Endodermal cell (in vitro differentiated cells): ENCODE measurements around the gene MARK4. TPM values are rescaled to one million over a fixed set of nuclear protein-coding genes. Genes with fewer than 3 reads are reported as not detected.

Source experiments
- DNase-seq: peaks from one replicate; pipeline ENCODE4 v3.0.0-alpha.2; 2017
- H3K27ac ChIP-seq: 2 replicates; pipeline ENCODE4 v1.5.1; 2013; ENCODE audit warnings: mild to moderate bottlenecking, low read depth, low read length, moderate library complexity
- H3K27me3 ChIP-seq: 2 replicates; pipeline ENCODE4 v1.6.1; 2013; ENCODE audit warnings: mild to moderate bottlenecking, low read length, moderate library complexity; ENCODE audit not compliant: insufficient read depth, control insufficient read depth, poor library complexity, severe bottlenecking
- H3K36me3 ChIP-seq: 2 replicates; pipeline ENCODE4 v1.7.0; 2013; ENCODE audit warnings: mild to moderate bottlenecking, low read length, moderate library complexity; ENCODE audit not compliant: control insufficient read depth, insufficient read depth
- H3K4me1 ChIP-seq: one replicate; pipeline ENCODE4 v1.7.0; 2013; ENCODE audit warnings: low read length; ENCODE audit not compliant: control insufficient read depth, insufficient read depth
- H3K4me3 ChIP-seq: 2 replicates; pipeline ENCODE4 v1.5.1; 2013; ENCODE audit warnings: mild to moderate bottlenecking, low read length, moderate library complexity
- H3K9ac ChIP-seq: 2 replicates; pipeline ENCODE4 v1.6.1; 2013; ENCODE audit warnings: mild to moderate bottlenecking, low read length, moderate library complexity; ENCODE audit not compliant: poor library complexity, severe bottlenecking; ENCODE audit errors: extremely low read depth
- H3K9me3 ChIP-seq: 2 replicates; pipeline ENCODE4 v1.6.1; 2013; ENCODE audit warnings: mild to moderate bottlenecking, low read length, moderate library complexity; ENCODE audit not compliant: control insufficient read depth
- H3K27ac Mint-ChIP-seq: 2 replicates; pipeline ENCODE4 v1.8.0; 2020; ENCODE audit warnings: mixed read lengths
- H3K27me3 Mint-ChIP-seq: 2 replicates; pipeline ENCODE4 v1.8.0; 2021; ENCODE audit warnings: mild to moderate bottlenecking, mixed read lengths; ENCODE audit not compliant: insufficient read depth
- H3K36me3 Mint-ChIP-seq: 2 replicates; pipeline ENCODE4 v1.8.0; 2020; ENCODE audit warnings: low read depth, mixed read lengths
- H3K4me1 Mint-ChIP-seq: 2 replicates; pipeline ENCODE4 v1.8.0; 2020; ENCODE audit warnings: mixed read lengths
- H3K4me3 Mint-ChIP-seq: 2 replicates; pipeline ENCODE4 v1.8.0; 2020; ENCODE audit warnings: mild to moderate bottlenecking, moderate library complexity, mixed read lengths
- H3K9me3 Mint-ChIP-seq: 2 replicates; pipeline ENCODE4 v1.8.0; 2020; ENCODE audit warnings: mild to moderate bottlenecking, mixed read lengths
- WGBS, 2 experiments: methylation state at CpG; one replicate each; pipeline versions ENCODE4 v1.1.5 to v1.1.7; 2013; ENCODE audit warnings: missing lambda C conversion rate in 2 of 2, mixed read lengths in 1 of 2; ENCODE audit not compliant: insufficient coverage in 1 of 2, insufficient read length in 1 of 2; 5-methylcytosine and 5-hydroxymethylcytosine counted together
- total RNA-seq, 2 donors: library from RNA; stranded (reverse); fragmentation: NEBNext Ultra II Directional in 1 of 2; extraction: Animal tissue kit (Norgen Biotek cat#: 25700) in 1 of 2; gene quantifications; 2 replicates in 1 of 2; 3 replicates in 1 of 2; pipeline ENCODE4 v1.2.1, GENCODE V29; 2021
- TF ChIP-seq, protein P1 (sequence below): fragments of 200-600 bp; sonication (generic); conservative IDR thresholded peaks from 2 replicates; pipeline ENCODE4 v1.5.0; 2021; ENCODE audit warnings: antibody characterized with exemption, mild to moderate bottlenecking

Gene MARK4
- total RNA-seq, 2 donors from 2014 or later = 74.6 to 90.6 TPM

DNA sequence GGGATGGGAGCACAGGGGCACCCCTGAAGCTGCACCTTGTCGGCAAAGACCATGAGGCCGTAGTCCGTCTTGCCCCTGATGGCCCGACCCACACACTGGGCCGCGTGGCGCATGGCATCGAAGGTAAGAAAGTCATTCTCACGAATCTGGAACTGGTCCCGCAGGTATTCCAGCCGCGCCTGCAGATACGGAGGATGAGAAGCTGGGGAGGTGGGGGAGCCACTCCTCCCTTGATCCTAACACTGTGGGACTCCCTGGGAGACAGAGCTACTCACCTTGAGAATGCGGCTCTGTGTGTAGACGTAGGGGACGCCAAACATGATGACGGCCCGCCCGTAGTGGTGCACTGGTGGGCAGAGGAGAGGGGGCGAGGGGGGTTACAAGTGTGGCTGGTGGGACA lies 101.4 kb downstream of the MARK4 start:
- H3K9me3 ChIP-seq = peaks cover 8% of the 10 kb centered on the region
- no peaks in the 10 kb centered on the region for H3K9me3 Mint-ChIP-seq
- peaks cover 60% of the 10 kb centered on the region for H3K36me3 Mint-ChIP-seq
- no peaks in the 10 kb centered on the region for H3K4me1 Mint-ChIP-seq
- no peaks in the 10 kb centered on the region for H3K27me3 ChIP-seq
- peaks cover 62% of the 10 kb centered on the region for H3K36me3 ChIP-seq
- H3K27ac Mint-ChIP-seq = no peak overlapping the region
- no peak overlapping the region for H3K27ac ChIP-seq
- WGBS, 2 experiments = 97 to 99% methylated on average over 13 to 20 of the region's 20 CpGs
- DNase-seq = no peak
- TF ChIP-seq, protein P1, sequence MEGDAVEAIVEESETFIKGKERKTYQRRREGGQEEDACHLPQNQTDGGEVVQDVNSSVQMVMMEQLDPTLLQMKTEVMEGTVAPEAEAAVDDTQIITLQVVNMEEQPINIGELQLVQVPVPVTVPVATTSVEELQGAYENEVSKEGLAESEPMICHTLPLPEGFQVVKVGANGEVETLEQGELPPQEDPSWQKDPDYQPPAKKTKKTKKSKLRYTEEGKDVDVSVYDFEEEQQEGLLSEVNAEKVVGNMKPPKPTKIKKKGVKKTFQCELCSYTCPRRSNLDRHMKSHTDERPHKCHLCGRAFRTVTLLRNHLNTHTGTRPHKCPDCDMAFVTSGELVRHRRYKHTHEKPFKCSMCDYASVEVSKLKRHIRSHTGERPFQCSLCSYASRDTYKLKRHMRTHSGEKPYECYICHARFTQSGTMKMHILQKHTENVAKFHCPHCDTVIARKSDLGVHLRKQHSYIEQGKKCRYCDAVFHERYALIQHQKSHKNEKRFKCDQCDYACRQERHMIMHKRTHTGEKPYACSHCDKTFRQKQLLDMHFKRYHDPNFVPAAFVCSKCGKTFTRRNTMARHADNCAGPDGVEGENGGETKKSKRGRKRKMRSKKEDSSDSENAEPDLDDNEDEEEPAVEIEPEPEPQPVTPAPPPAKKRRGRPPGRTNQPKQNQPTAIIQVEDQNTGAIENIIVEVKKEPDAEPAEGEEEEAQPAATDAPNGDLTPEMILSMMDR = no peak
- no peaks in the 10 kb centered on the region for H3K4me1 ChIP-seq
- H3K4me3 ChIP-seq = no peak overlapping the region
- H3K4me3 Mint-ChIP-seq = no peak overlapping the region
- H3K9ac ChIP-seq = no peak overlapping the region
- no peaks in the 10 kb centered on the region for H3K27me3 Mint-ChIP-seq

DNA sequence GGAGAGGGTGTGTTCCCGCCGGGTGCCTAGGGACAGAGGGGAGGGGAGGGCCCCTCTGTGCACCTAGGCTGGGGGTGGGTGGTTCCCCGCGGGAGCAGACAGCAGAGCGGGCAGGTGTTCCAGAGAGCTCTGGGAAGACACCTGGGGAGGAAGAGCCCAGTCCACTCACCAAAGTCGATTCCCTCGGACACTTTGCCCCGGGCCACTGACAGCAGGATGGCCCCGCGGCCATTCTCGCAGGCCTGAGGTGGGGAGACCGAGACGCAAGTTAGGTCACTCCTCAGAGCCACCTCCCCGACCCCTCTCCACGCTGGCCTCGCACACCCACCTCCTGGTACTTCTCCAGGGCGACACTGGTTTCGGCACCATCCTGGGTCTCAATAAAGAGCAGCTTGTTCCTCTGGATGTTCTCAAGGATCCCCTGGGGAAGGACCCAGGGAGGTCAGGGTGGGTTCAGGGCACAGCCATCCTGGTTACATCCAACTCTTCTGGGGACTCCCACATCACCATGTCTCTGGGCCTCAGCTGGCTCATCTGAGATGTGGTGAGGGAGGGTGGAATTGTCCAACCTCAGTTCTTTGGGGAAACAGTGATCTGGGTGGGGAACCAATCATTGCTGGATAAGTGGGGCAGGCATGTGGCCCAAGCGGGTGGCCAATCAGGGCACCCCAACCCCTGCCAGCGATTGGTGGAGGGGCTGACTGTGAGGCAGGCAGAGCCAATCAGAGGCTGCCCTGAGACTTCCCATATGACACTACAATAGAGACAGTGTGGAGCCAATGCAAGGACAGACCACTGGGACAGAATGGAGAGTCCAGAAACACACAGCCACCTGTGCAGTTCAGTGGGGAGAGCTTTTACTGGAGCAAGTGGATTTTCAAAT lies 102.1 kb downstream of the MARK4 start:
- Mint-ChIP-seq H3K27ac (no peak overlapping the region), H3K27me3 (no peaks in the 10 kb centered on the region), H3K4me3 (no peak overlapping the region), H3K9me3 (no peaks in the 10 kb centered on the region), H3K36me3 (peaks cover 66% of the 10 kb centered on the region), H3K4me1 (no peaks in the 10 kb centered on the region)
- H3K27me3 ChIP-seq = no peaks in the 10 kb centered on the region
- DNase-seq = no peak
- TF ChIP-seq, protein P1 = no peak
- H3K27ac ChIP-seq = no peak overlapping the region
- H3K4me1 ChIP-seq = no peaks in the 10 kb centered on the region
- H3K36me3 ChIP-seq = peaks cover 64% of the 10 kb centered on the region
- H3K9me3 ChIP-seq = peaks cover 8% of the 10 kb centered on the region
- 96 to 100% methylated on average over 12 to 19 of the region's 20 CpGs for WGBS, 2 experiments
- H3K9ac ChIP-seq = no peak overlapping the region
- no peak overlapping the region for H3K4me3 ChIP-seq

DNA sequence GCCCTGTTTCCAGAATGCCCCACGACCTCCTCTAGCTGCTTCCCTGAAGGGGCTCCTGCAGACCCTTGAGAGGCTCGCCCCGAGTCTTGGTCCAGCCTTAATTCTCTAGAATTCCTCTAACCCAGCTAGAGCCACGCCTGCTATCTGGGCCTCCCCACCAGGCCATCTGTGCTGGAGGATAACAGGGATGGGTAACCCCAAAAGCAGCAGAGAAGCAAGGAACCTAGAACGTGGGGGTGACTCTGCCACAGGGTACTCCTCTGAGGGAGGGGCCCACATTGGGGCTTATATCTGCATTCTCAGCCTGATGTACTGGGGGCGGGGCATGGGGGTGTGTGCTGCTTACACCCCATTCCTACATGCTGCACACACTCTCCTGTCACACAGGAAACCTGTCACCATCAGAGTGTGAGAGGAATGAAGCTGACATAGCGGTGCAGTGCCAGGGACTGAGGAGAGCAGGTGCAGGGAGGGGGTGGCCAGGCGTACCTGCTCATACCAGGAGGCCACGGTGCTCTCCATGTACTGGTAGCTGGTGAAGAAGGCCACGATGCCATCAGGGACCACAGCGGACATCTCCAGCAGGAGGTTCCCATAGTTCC lies 103.3 kb downstream of the MARK4 start:
- H3K27me3 ChIP-seq = no peaks in the 10 kb centered on the region
- H3K36me3 Mint-ChIP-seq = peaks cover 72% of the 10 kb centered on the region
- peaks cover 70% of the 10 kb centered on the region for H3K36me3 ChIP-seq
- no peak overlapping the region for H3K4me3 ChIP-seq
- no peaks in the 10 kb centered on the region for H3K9me3 Mint-ChIP-seq
- no peaks in the 10 kb centered on the region for H3K4me1 ChIP-seq
- H3K9ac ChIP-seq = no peak overlapping the region
- H3K27me3 Mint-ChIP-seq = no peaks in the 10 kb centered on the region
- no peak for DNase-seq
- 94 to 96% methylated on average over 7 to 11 of the region's 11 CpGs for WGBS, 2 experiments
- H3K27ac Mint-ChIP-seq = no peak overlapping the region
- H3K4me1 Mint-ChIP-seq = no peaks in the 10 kb centered on the region
- no peak overlapping the region for H3K4me3 Mint-ChIP-seq
- peaks cover 8% of the 10 kb centered on the region for H3K9me3 ChIP-seq
- TF ChIP-seq, protein P1 = no peak
- H3K27ac ChIP-seq = no peak overlapping the region

Other genes starting within 250 kb of the MARK4 start
- 10 to 100 TPM in 1 of 2 donors, 1 to 10 TPM in 1; 9.5 to 14.5 TPM for gene RELB, start 249.8 kb upstream of the MARK4 start, total RNA-seq
- 10 to 100 TPM; 67.1 to 90.3 TPM for gene CLASRP, start 212.2 kb upstream of the MARK4 start, total RNA-seq
- 1 to 10 TPM; 2.1 to 8.5 TPM for gene ZNF296, start 174.8 kb upstream of the MARK4 start, total RNA-seq
- 10 to 100 TPM; 56.3 to 56.6 TPM for gene GEMIN7, start 172.0 kb upstream of the MARK4 start, total RNA-seq
- 10 to 100 TPM; 23.6 to 32.5 TPM for gene PPP1R37, start 158.1 kb upstream of the MARK4 start, total RNA-seq
- gene NKPD1, start 90.3 kb upstream of the MARK4 start, total RNA-seq = under 1 TPM; 0.15 to 0.22 TPM
- gene TRAPPC6A, start 73.0 kb upstream of the MARK4 start, total RNA-seq = 10 to 100 TPM; 56.6 to 79.1 TPM
- 10 to 100 TPM in 1 of 2 donors, 1 to 10 TPM in 1; 9.4 to 11.3 TPM for gene BLOC1S3, start 72.5 kb upstream of the MARK4 start, total RNA-seq
- under 1 TPM in 1 of 2 donors, not detected in 1; 0.11 TPM for gene EXOC3L2, start 5.9 kb upstream of the MARK4 start, total RNA-seq
- gene CKM, start 71.6 kb downstream of the MARK4 start, total RNA-seq = 1 to 10 TPM; 2.7 to 3.7 TPM
- 1 to 10 TPM; 3.6 to 4.8 TPM for gene KLC3, start 89.5 kb downstream of the MARK4 start, total RNA-seq
- 100 to 1,000 TPM in 1 of 2 donors, 10 to 100 TPM in 1; 87.9 to 105 TPM for gene ERCC2, start 119.3 kb downstream of the MARK4 start, total RNA-seq
- gene PPP1R13L, start 153.8 kb downstream of the MARK4 start, total RNA-seq = 10 to 100 TPM; 17.9 to 26.4 TPM
- gene POLR1G, start 155.4 kb downstream of the MARK4 start, total RNA-seq = 10 to 100 TPM; 13.2 to 16.0 TPM
- 10 to 100 TPM; 53.5 to 63.6 TPM for gene ERCC1, start 172.6 kb downstream of the MARK4 start, total RNA-seq
- 1 to 10 TPM; 1.6 to 3.0 TPM for gene FOSB, start 216.7 kb downstream of the MARK4 start, total RNA-seq
- gene RTN2, start 245.8 kb downstream of the MARK4 start, total RNA-seq = 10 to 100 TPM; 15.7 to 18.5 TPM
- gene PPM1N, start 247.2 kb downstream of the MARK4 start, total RNA-seq = 1 to 10 TPM; 3.2 to 3.5 TPM